H1 (cell line): ENCODE measurements around the gene S100A8. TPM values are rescaled to one million over a fixed set of nuclear protein-coding genes. Genes with fewer than 3 reads are reported as not detected.

Source experiments
- CTCF ChIA-PET: fragments of 300-600 bp; sonication (Branson Sonifier 250); formaldehyde crosslinking; loops from one replicate; lab custom pipeline; 2021; ENCODE audit not compliant: partially characterized antibody; lab: Charles Lee
- POLR2A ChIA-PET: fragments of 300-600 bp; sonication (Branson Sonifier 250); formaldehyde crosslinking; loops from one replicate; lab custom pipeline; 2021; ENCODE audit warnings: inconsistent platforms; ENCODE audit not compliant: partially characterized antibody; lab: Charles Lee
- DNase-seq, 2 experiments: peaks; one replicate each; pipeline versions ENCODE4 v3.0.0 to v3.0.0-alpha.2; 2010 to 2022; ENCODE audit warnings: low spot score in 2 of 2, low read depth in 1 of 2, mixed read lengths in 1 of 2
- FAIRE-seq: peaks from 2 replicates; lab custom pipeline; 2011; peaks lifted over from hg19 to GRCh38; lab: Jason Lieb, UNC
- H2AFZ ChIP-seq: 2 replicates; pipeline ENCODE4 v1.8.1; 2012; ENCODE audit warnings: low read length, inconsistent platforms
- H2AK5ac ChIP-seq: 2 replicates; pipeline ENCODE4 v1.6.1; 2013; ENCODE audit warnings: low read depth, low read length
- H2BK120ac ChIP-seq: replicated peaks from 2 replicates; pipeline ENCODE3; 2013; ENCODE audit warnings: low read depth, low read length, inconsistent platforms
- H2BK12ac ChIP-seq: 2 replicates; pipeline ENCODE4 v1.6.1; 2013; ENCODE audit warnings: low read depth, low read length
- H2BK15ac ChIP-seq: 2 replicates; pipeline ENCODE4 v1.6.1; 2013; ENCODE audit warnings: low read length
- H2BK20ac ChIP-seq: 2 replicates; pipeline ENCODE4 v1.6.1; 2013; ENCODE audit warnings: low read length
- H2BK5ac ChIP-seq: 2 replicates; pipeline ENCODE4 v1.6.1; 2013; ENCODE audit warnings: low read depth, low read length
- H3K14ac ChIP-seq: 2 replicates; pipeline ENCODE4 v1.6.1; 2013; ENCODE audit warnings: inconsistent platforms; ENCODE audit not compliant: insufficient read length
- H3K18ac ChIP-seq: 2 replicates; pipeline ENCODE4 v1.6.1; 2013; ENCODE audit warnings: low read length; ENCODE audit errors: extremely low read depth
- H3K23ac ChIP-seq: 2 replicates; pipeline ENCODE4 v1.6.1; 2013; ENCODE audit warnings: inconsistent platforms; ENCODE audit not compliant: insufficient read length
- H3K23me2 ChIP-seq: 2 replicates; pipeline ENCODE4 v1.6.1; 2013; ENCODE audit warnings: low read depth, low read length
- H3K27ac ChIP-seq: 2 replicates; pipeline ENCODE4 v1.6.1; 2011; ENCODE audit warnings: low read depth, low read length, inconsistent platforms
- H3K27me3 ChIP-seq, 4 experiments: replicated peaks in 1 of 4; 1 replicate in 1 of 4; 2 replicates in 3 of 4; pipeline versions ENCODE4 v1.6.1 to v1.8.1; 2011 to 2013; ENCODE audit warnings: low read length in 3 of 4, mild to moderate bottlenecking in 3 of 4, inconsistent platforms in 2 of 4, mixed read lengths in 2 of 4, moderate library complexity in 1 of 4; ENCODE audit not compliant: control insufficient read depth in 3 of 4, insufficient read depth in 3 of 4; ENCODE audit errors: extremely low read depth in 1 of 4
- H3K36me3 ChIP-seq, 4 experiments: 2 replicates each; pipeline versions ENCODE4 v1.6.1 to v1.8.1; 2011 to 2013; ENCODE audit warnings: mild to moderate bottlenecking in 4 of 4, low read length in 3 of 4, moderate library complexity in 2 of 4, control low read depth in 1 of 4, inconsistent platforms in 1 of 4; ENCODE audit not compliant: insufficient read depth in 4 of 4, control insufficient read depth in 2 of 4
- H3K4ac ChIP-seq: replicated peaks from 2 replicates; pipeline ENCODE3; 2013; ENCODE audit warnings: low read length, low read depth, mixed read lengths, inconsistent platforms; ENCODE audit not compliant: insufficient read length
- H3K4me1 ChIP-seq, 4 experiments: replicated peaks in 1 of 4; 1 replicate in 1 of 4; 2 replicates in 3 of 4; pipeline versions ENCODE4 v1.6.1 to v1.8.1; 2011 to 2013; ENCODE audit warnings: low read length in 3 of 4, inconsistent platforms in 2 of 4, mixed read lengths in 1 of 4; ENCODE audit not compliant: insufficient read depth in 4 of 4, control insufficient read depth in 3 of 4
- H3K4me2 ChIP-seq, 2 experiments: 2 replicates each; pipeline versions ENCODE4 v1.6.1 to v1.8.1; 2011 to 2013; ENCODE audit warnings: low read depth in 2 of 2, low read length in 2 of 2, control low read depth in 1 of 2, inconsistent platforms in 1 of 2, mild to moderate bottlenecking in 1 of 2; ENCODE audit not compliant: insufficient read depth in 1 of 2
- H3K4me3 ChIP-seq, 4 experiments: fragments of 200-600, 300-600 bp in 1 of 4; sonication (generic), shearing (Covaris generic), sonication (Bioruptor Twin) in 1 of 4; 2 replicates each; pipeline versions ENCODE4 v1.5.1 to v1.8.1; 2011 to 2016; ENCODE audit warnings: low read length in 4 of 4, low read depth in 3 of 4, control low read depth in 2 of 4, inconsistent platforms in 2 of 4, mild to moderate bottlenecking in 2 of 4, mixed read lengths in 1 of 4, moderate library complexity in 1 of 4; ENCODE audit not compliant: insufficient read depth in 2 of 4; ENCODE audit errors: extremely low read depth in 1 of 4
- H3K56ac ChIP-seq: replicated peaks from 2 replicates; pipeline ENCODE3; 2013; ENCODE audit warnings: low read depth, mild to moderate bottlenecking, mixed read lengths, low read length, inconsistent platforms; ENCODE audit not compliant: insufficient read length
- H3K79me1 ChIP-seq: 2 replicates; pipeline ENCODE4 v1.6.1; 2013; ENCODE audit warnings: low read depth, low read length, control low read depth
- H3K79me2 ChIP-seq, 2 experiments: 2 replicates each; pipeline versions ENCODE4 v1.6.1 to v1.8.1; 2012 to 2013; ENCODE audit warnings: low read length in 2 of 2, mild to moderate bottlenecking in 2 of 2, inconsistent platforms in 1 of 2; ENCODE audit not compliant: insufficient read depth in 2 of 2, control insufficient read depth in 1 of 2
- H3K9ac ChIP-seq, 4 experiments: replicated peaks in 1 of 4; 1 replicate in 1 of 4; 2 replicates in 3 of 4; pipeline versions ENCODE4 v1.6.1 to v1.8.1; 2011 to 2013; ENCODE audit warnings: low read depth in 3 of 4, low read length in 3 of 4, control low read depth in 2 of 4, mild to moderate bottlenecking in 2 of 4, moderate library complexity in 2 of 4, inconsistent platforms in 1 of 4; ENCODE audit errors: extremely low read depth in 1 of 4
- H3K9me3 ChIP-seq, 2 experiments: 2 replicates each; pipeline versions ENCODE4 v1.6.1 to v1.8.1; 2012 to 2013; ENCODE audit warnings: mild to moderate bottlenecking in 2 of 2, moderate library complexity in 2 of 2, control low read depth in 1 of 2, inconsistent platforms in 1 of 2, low read depth in 1 of 2, low read length in 1 of 2, mixed read lengths in 1 of 2; ENCODE audit not compliant: insufficient read depth in 2 of 2
- H4K20me1 ChIP-seq, 2 experiments: replicated peaks in 1 of 2; 2 replicates each; pipeline versions ENCODE3 to v1.8.1; 2011 to 2013; ENCODE audit warnings: inconsistent platforms in 2 of 2, low read length in 2 of 2, mild to moderate bottlenecking in 1 of 2; ENCODE audit not compliant: insufficient read depth in 2 of 2, control insufficient read depth in 1 of 2
- H4K5ac ChIP-seq: 2 replicates; pipeline ENCODE4 v1.6.1; 2013; ENCODE audit warnings: low read length, low read depth, mixed read lengths, inconsistent platforms; ENCODE audit not compliant: insufficient read length
- H4K8ac ChIP-seq: 2 replicates; pipeline ENCODE4 v1.8.0; 2013; ENCODE audit warnings: mild to moderate bottlenecking, moderate library complexity, low read length, inconsistent platforms; ENCODE audit not compliant: insufficient read depth; ENCODE audit errors: extremely low read depth
- H4K91ac ChIP-seq: replicated peaks from 2 replicates; pipeline ENCODE3; 2013; ENCODE audit warnings: low read length, mixed read lengths, inconsistent platforms; ENCODE audit not compliant: insufficient read length
- ATF2 ChIP-seq: IDR thresholded peaks from 2 replicates; pipeline ENCODE4 v1.6.1; 2012; ENCODE audit warnings: low read length, inconsistent platforms
- BRCA1 ChIP-seq: IDR thresholded peaks from 2 replicates; pipeline ENCODE4 v1.6.1; 2012; ENCODE audit warnings: low read depth, low read length, improper control_type of control experiment
- CREB1 ChIP-seq: IDR thresholded peaks from 2 replicates; pipeline ENCODE4 v1.6.1; 2012; ENCODE audit warnings: inconsistent platforms
- FOSL1 ChIP-seq: IDR thresholded peaks from 2 replicates; pipeline ENCODE4 v1.6.1; 2011; ENCODE audit warnings: mild to moderate bottlenecking, low read depth, low read length, moderate library complexity; ENCODE audit not compliant: insufficient read depth
- HDAC2 ChIP-seq, 2 experiments: fragments of 300-600 bp in 1 of 2; sonication (generic) in 1 of 2; IDR thresholded peaks; 2 replicates each; pipeline ENCODE4 v1.6.1; 2011 to 2012; ENCODE audit warnings: low read depth in 2 of 2, low read length in 2 of 2, mild to moderate bottlenecking in 2 of 2, moderate library complexity in 2 of 2, borderline replicate concordance in 1 of 2, inconsistent platforms in 1 of 2
- NANOG ChIP-seq: IDR thresholded peaks from 2 replicates; pipeline ENCODE4 v1.6.1; 2011; ENCODE audit warnings: low read length, low read depth, mild to moderate bottlenecking, inconsistent platforms; ENCODE audit not compliant: insufficient read depth, poor library complexity, severe bottlenecking
- PHF8 ChIP-seq: fragments of 200-600 bp; sonication (generic); conservative IDR thresholded peaks from 2 replicates; pipeline ENCODE4 v1.7.1; 2012; ENCODE audit warnings: low read depth, mild to moderate bottlenecking, inconsistent platforms, low read length, moderate library complexity
- POLR2A ChIP-seq, 2 experiments: IDR thresholded peaks; 1 replicate in 1 of 2; 2 replicates in 1 of 2; pipeline ENCODE4 v1.6.1; 2011; ENCODE audit warnings: low read depth in 2 of 2, low read length in 2 of 2, mild to moderate bottlenecking in 2 of 2; ENCODE audit errors: control extremely low read depth in 1 of 2
- RXRA ChIP-seq: IDR thresholded peaks from 2 replicates; pipeline ENCODE4 v1.6.1; 2011; ENCODE audit warnings: low read depth, mild to moderate bottlenecking, low read length, moderate library complexity; ENCODE audit not compliant: insufficient read depth
- SP1 ChIP-seq: IDR thresholded peaks from 2 replicates; pipeline ENCODE4 v1.6.1; 2011; ENCODE audit warnings: low read depth, low read length
- SP2 ChIP-seq: IDR thresholded peaks from 2 replicates; pipeline ENCODE4 v1.6.1; 2012; ENCODE audit warnings: mild to moderate bottlenecking, low read length, inconsistent platforms
- TCF12 ChIP-seq: IDR thresholded peaks from 2 replicates; pipeline ENCODE4 v1.6.1; 2011; ENCODE audit warnings: low read depth, mild to moderate bottlenecking, low read length
- WGBS, 2 experiments: shearing (Covaris generic) in 1 of 2; methylation state at CpG; one replicate each; pipeline versions ENCODE4 v1.1.6 to v1.1.7; 2013 to 2015; ENCODE audit warnings: low lambda C conversion rate in 2 of 2, mixed read lengths in 2 of 2, inconsistent platforms in 1 of 2, low coverage in 1 of 2, missing lambda C conversion rate in 1 of 2; ENCODE audit not compliant: insufficient replicate concordance in 2 of 2, insufficient coverage in 1 of 2, insufficient read length in 1 of 2; ENCODE audit errors: extremely low coverage in 1 of 2, missing lambda C conversion rate in 1 of 2; 5-methylcytosine and 5-hydroxymethylcytosine counted together
- polyA plus RNA-seq, 7 experiments: library from polyadenylated mRNA; depleted of rRNA in 3 of 7; stranded (reverse) in 5 of 7; unstranded in 2 of 7; fragments of >200 nt in 5 of 7; fragments of 200-250 nt in 2 of 7; gene quantifications; 1 replicate in 5 of 7; 2 replicates in 1 of 7; 4 replicates in 1 of 7; pipeline versions ENCODE4 v1.2.1 to v1.2.3, GENCODE V29; 2011 to 2013; ENCODE audit warnings: missing spikeins in 2 of 7, mixed read lengths in 2 of 7
- total RNA-seq: library from RNA; stranded (reverse); fragmentation: NEBNext Ultra II Directional; extraction: Animal tissue kit (Norgen Biotek cat#: 25700); gene quantifications from 2 replicates; pipeline ENCODE4 v1.2.1, GENCODE V29; 2021

S100A8 gene
- total and polyA plus RNA-seq, 2 of the 8 experiments (the other 6 are each of a cell fraction or from before 2014, with no cell fraction given): not detected

DNA sequence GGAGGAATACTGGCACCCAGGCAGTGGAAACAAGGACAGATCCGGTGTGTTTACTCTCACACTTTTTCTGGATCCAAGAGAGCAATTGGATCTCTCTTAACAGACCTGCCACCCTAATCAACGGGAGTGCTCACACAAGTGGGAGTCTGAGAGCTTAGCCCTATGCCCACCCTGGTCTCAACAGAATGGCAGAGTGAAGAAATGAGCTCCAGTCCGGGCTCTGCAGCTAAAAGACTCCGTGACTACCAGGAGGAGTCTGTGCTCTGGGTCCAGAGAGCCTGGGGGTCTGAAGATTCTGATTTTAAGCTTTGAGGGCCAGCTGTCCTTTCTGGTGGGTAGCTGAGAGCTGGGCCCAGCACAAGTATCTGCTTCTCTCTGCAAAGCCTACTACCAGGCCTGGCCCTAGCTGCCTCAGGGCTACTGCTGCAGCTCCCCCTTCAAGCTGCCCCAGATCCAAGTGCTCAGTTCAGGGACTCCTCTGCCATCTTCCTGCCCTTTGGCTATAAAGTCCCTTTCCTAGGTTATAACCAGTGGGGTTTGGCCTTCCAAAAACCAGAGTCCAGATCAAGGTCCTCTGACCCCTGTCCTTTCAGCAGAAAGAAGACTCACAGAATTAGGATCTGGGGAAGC is 29.3 kb downstream of the S100A8 start:
- no peaks in the 10 kb centered on the region for H3K79me1 ChIP-seq
- no peak overlapping the region for H2BK5ac ChIP-seq
- no peak overlapping the region for H2AFZ ChIP-seq
- H3K23ac ChIP-seq: no peak overlapping the region
- H4K20me1 ChIP-seq: no peaks in the 10 kb centered on the region
- no peak overlapping the region for H3K27ac ChIP-seq
- no peak overlapping the region for H4K8ac ChIP-seq
- DNase-seq (no peak), FAIRE-seq (no peak)
- no peaks in the 10 kb centered on the region for H3K27me3 ChIP-seq
- WGBS, 2 experiments: 92% methylated on average over 4 of the region's 4 CpGs; no CpG with 5 or more reads in 1 of the 2 experiments
- H3K14ac ChIP-seq: no peak overlapping the region
- H3K9ac ChIP-seq: no peak overlapping the region
- CTCF ChIA-PET: interaction anchor here (1.2 to 2.5 kb wide), 5 partner anchors 8 to 207 kb away, joined by 3 to 15 read pairs (median 9); no protein-coding TSS in a partner anchor
- no peak overlapping the region for H2BK15ac ChIP-seq
- H4K5ac ChIP-seq: no peak overlapping the region
- no peak overlapping the region for H2BK20ac ChIP-seq
- H3K4ac ChIP-seq: no peak overlapping the region
- H2AK5ac ChIP-seq: no peak overlapping the region
- POLR2A ChIA-PET: no interaction called here
- H3K4me1 ChIP-seq: no peaks in the 10 kb centered on the region; a peak in 1 of 7 replicates
- no peak overlapping the region for H2BK120ac ChIP-seq
- no peaks in the 10 kb centered on the region for H3K36me3 ChIP-seq
- no peaks in the 10 kb centered on the region for H3K79me2 ChIP-seq
- H3K18ac ChIP-seq: no peak overlapping the region
- no peak overlapping the region for H4K91ac ChIP-seq
- no peak overlapping the region for H3K4me2 ChIP-seq
- no peaks in the 10 kb centered on the region; the same call in 1 of the 2 replicates for H3K23me2 ChIP-seq
- no peaks in the 10 kb centered on the region for H3K9me3 ChIP-seq
- no peak overlapping the region for H3K4me3 ChIP-seq
- H2BK12ac ChIP-seq: no peak overlapping the region
- no peak overlapping the region for H3K56ac ChIP-seq
- TF ChIP-seq SP2: no peak
- TF ChIP-seq RXRA: no peak
- no peak for TF ChIP-seq BRCA1
- TF ChIP-seq TCF12: no peak
- no peak for TF ChIP-seq NANOG
- TF ChIP-seq POLR2A (IDR thresholded peaks at IDR 0.05; ENCODE audit: control extremely low read depth in 1 of 2, low read depth in 2 of 2, low read length in 2 of 2): no peak
- TF ChIP-seq FOSL1: no peak
- no peak for TF ChIP-seq CREB1
- TF ChIP-seq HDAC2 (IDR thresholded peaks at IDR 0.05; ENCODE audit: borderline replicate concordance in 1 of 2, low read depth in 2 of 2, low read length in 2 of 2): no peak
- no peak for TF ChIP-seq SP1
- TF ChIP-seq ATF2: no peak
- TF ChIP-seq PHF8: no peak
